Osteocyte (in vitro differentiated cells): Measurements from ENCODE around the gene SMC5. TPM values are rescaled to one million over a fixed set of nuclear protein-coding genes. Genes with fewer than 3 reads are reported as not detected.
A peak's percentile ranks its signal among the peaks of the same experiment; 100 is the strongest.

Experiments used
- DNase-seq: peaks from one replicate; pipeline ENCODE4 v3.0.0; 2021; ENCODE audit warnings: mixed read lengths; ENCODE audit not compliant: unreplicated experiment; ENCODE audit errors: extremely low spot score
- H3K27ac Mint-ChIP-seq: one replicate; pipeline ENCODE4 v1.8.0; 2021; ENCODE audit warnings: mild to moderate bottlenecking, mixed read lengths; ENCODE audit not compliant: unreplicated experiment
- H3K27me3 Mint-ChIP-seq: one replicate; pipeline ENCODE4 v1.8.0; 2021; ENCODE audit warnings: mixed read lengths; ENCODE audit not compliant: unreplicated experiment
- H3K36me3 Mint-ChIP-seq: one replicate; pipeline ENCODE4 v1.8.0; 2021; ENCODE audit warnings: mixed read lengths; ENCODE audit not compliant: unreplicated experiment
- H3K4me1 Mint-ChIP-seq: one replicate; pipeline ENCODE4 v1.8.0; 2021; ENCODE audit warnings: mixed read lengths; ENCODE audit not compliant: unreplicated experiment
- H3K4me3 Mint-ChIP-seq: one replicate; pipeline ENCODE4 v1.8.0; 2021; ENCODE audit warnings: mild to moderate bottlenecking, moderate library complexity, mixed read lengths; ENCODE audit not compliant: unreplicated experiment
- H3K9me3 Mint-ChIP-seq: one replicate; pipeline ENCODE4 v1.8.0; 2021; ENCODE audit warnings: mixed read lengths; ENCODE audit not compliant: unreplicated experiment
- total RNA-seq: library from RNA; stranded (reverse); gene quantifications from 2 replicates; pipeline ENCODE4 v1.2.1, GENCODE V29; 2021
- TF ChIP-seq, protein P1 (sequence below): fragments of 200-600 bp; sonication (generic); IDR thresholded peaks from 2 replicates; pipeline ENCODE4 v1.5.0; 2021; ENCODE audit warnings: antibody characterized with exemption, mild to moderate bottlenecking, moderate library complexity

SMC5 gene
- total RNA-seq, 1 donor from 2014 or later: 30.4 TPM

DNA sequence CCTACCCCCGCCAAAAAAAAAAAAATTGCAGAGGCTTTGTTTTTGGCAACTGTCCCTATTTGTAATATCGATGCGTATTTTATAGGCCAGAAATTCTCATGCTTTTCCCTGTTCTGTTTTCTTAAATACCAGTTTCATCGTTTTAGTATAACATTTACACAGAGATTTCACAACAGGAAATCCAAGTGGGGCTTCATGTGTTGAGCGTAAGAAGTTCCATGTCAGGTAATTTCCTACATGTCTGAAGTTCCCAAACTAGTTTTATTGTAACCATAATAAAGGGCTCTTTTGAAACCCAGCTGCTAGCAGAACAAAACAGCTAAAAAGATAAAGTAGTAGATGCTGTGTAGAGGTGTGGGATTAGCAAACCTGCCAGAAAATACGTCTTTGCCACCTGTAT lies 4.2 kb downstream of the SMC5 start:
- H3K4me3 Mint-ChIP-seq: no peak overlapping the region
- TF ChIP-seq, protein P1, sequence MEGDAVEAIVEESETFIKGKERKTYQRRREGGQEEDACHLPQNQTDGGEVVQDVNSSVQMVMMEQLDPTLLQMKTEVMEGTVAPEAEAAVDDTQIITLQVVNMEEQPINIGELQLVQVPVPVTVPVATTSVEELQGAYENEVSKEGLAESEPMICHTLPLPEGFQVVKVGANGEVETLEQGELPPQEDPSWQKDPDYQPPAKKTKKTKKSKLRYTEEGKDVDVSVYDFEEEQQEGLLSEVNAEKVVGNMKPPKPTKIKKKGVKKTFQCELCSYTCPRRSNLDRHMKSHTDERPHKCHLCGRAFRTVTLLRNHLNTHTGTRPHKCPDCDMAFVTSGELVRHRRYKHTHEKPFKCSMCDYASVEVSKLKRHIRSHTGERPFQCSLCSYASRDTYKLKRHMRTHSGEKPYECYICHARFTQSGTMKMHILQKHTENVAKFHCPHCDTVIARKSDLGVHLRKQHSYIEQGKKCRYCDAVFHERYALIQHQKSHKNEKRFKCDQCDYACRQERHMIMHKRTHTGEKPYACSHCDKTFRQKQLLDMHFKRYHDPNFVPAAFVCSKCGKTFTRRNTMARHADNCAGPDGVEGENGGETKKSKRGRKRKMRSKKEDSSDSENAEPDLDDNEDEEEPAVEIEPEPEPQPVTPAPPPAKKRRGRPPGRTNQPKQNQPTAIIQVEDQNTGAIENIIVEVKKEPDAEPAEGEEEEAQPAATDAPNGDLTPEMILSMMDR: no peak
- peaks cover 43% of the 10 kb centered on the region for H3K36me3 Mint-ChIP-seq
- DNase-seq: no peak
- no peaks in the 10 kb centered on the region for H3K9me3 Mint-ChIP-seq
- H3K27ac Mint-ChIP-seq: no peak overlapping the region
- H3K4me1 Mint-ChIP-seq: peaks cover 45% of the 10 kb centered on the region
- no peaks in the 10 kb centered on the region for H3K27me3 Mint-ChIP-seq

GRCh38 chr9:70263421-70263820 lies 4.6 kb downstream of the SMC5 start:
- DNase-seq: no peak
- no peak overlapping the region for H3K4me3 Mint-ChIP-seq
- peaks cover 43% of the 10 kb centered on the region for H3K36me3 Mint-ChIP-seq
- TF ChIP-seq, protein P1: no peak
- H3K9me3 Mint-ChIP-seq: no peaks in the 10 kb centered on the region
- H3K27me3 Mint-ChIP-seq: no peaks in the 10 kb centered on the region
- no peak overlapping the region for H3K27ac Mint-ChIP-seq
- peaks cover 41% of the 10 kb centered on the region for H3K4me1 Mint-ChIP-seq

DNA sequence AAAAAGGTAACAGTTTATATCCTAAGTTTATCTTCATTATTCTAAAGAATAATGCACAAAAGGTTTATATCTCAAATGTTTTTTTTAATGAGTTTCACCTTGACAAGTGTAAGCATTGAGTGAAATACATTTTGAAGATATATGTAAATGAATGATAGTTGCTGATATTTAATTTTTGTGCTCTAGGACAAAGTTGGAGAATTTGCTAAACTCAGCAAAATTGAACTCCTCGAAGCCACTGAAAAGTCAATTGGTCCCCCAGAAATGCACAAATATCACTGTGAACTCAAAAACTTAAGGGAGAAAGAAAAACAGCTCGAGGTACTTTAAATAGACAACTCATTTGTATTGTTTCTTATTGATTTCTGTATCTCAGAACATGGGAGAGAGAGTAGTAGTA lies 19.5 kb downstream of the SMC5 start:
- Mint-ChIP-seq H3K4me1 (peaks cover 13% of the 10 kb centered on the region), H3K27me3 (no peaks in the 10 kb centered on the region), H3K9me3 (no peaks in the 10 kb centered on the region), H3K36me3 (peaks cover 40% of the 10 kb centered on the region), H3K4me3 (no peak overlapping the region), H3K27ac (no peak overlapping the region)
- no peak for DNase-seq
- TF ChIP-seq, protein P1: no peak

- Mint-ChIP-seq H3K9me3 (no peaks in the 10 kb centered on the region), H3K36me3 (peaks cover 65% of the 10 kb centered on the region), H3K27me3 (no peaks in the 10 kb centered on the region), H3K4me1 (peaks cover 20% of the 10 kb centered on the region), H3K27ac (peak overlapping the region; percentile 18), H3K4me3 (no peak overlapping the region)
- TF ChIP-seq, protein P1: no peak
- DNase-seq: no peak
Observed at GRCh38 chr9:70283848-70284247, 25.1 kb downstream of the SMC5 start.

- Mint-ChIP-seq H3K4me3 (no peak overlapping the region), H3K9me3 (no peaks in the 10 kb centered on the region), H3K27ac (peak overlapping the region; percentile 28), H3K4me1 (peaks cover 22% of the 10 kb centered on the region), H3K36me3 (peaks cover 68% of the 10 kb centered on the region), H3K27me3 (no peaks in the 10 kb centered on the region)
- TF ChIP-seq, protein P1: no peak
- DNase-seq: no peak
Observed at GRCh38 chr9:70285246-70285645, 26.5 kb downstream of the SMC5 start.
